ENCODE measurements around the gene MYOCD. TPM values are rescaled to one million over a fixed set of nuclear protein-coding genes. Genes with fewer than 3 reads are reported as not detected.

The MYOCD gene
- total RNA-seq, 1 experiment from 2014 or later = 4.8 TPM

GRCh38 chr17:12731839-12732238 is 66.1 kb downstream of the MYOCD start:
- Histone ChIP-seq H3K27me3 (replicated peaks) (no peaks in the 10 kb centered on the region), H3K4me1 (replicated peaks) (peaks cover 20% of the 10 kb centered on the region), H3K27ac (no peak overlapping the region), H3K9me3 (replicated peaks) (no peaks in the 10 kb centered on the region), H3K36me3 (no peaks in the 10 kb centered on the region), H3K4me3 (no peak overlapping the region)
- peak in 1 of 2 experiments; percentile 9 for DNase-seq (ENCODE audit: low read depth in 1 of 2, low spot score in 2 of 2)

GRCh38 chr17:12732366-12732765 is 66.7 kb downstream of the MYOCD start:
- Histone ChIP-seq H3K4me1 (replicated peaks) (peaks cover 17% of the 10 kb centered on the region), H3K27ac (no peak overlapping the region), H3K9me3 (replicated peaks) (no peaks in the 10 kb centered on the region), H3K27me3 (replicated peaks) (no peaks in the 10 kb centered on the region), H3K36me3 (no peaks in the 10 kb centered on the region), H3K4me3 (no peak overlapping the region)
- DNase-seq (ENCODE audit: low read depth in 1 of 2, low spot score in 2 of 2) = peak in 1 of 2 experiments; percentile 23

DNA sequence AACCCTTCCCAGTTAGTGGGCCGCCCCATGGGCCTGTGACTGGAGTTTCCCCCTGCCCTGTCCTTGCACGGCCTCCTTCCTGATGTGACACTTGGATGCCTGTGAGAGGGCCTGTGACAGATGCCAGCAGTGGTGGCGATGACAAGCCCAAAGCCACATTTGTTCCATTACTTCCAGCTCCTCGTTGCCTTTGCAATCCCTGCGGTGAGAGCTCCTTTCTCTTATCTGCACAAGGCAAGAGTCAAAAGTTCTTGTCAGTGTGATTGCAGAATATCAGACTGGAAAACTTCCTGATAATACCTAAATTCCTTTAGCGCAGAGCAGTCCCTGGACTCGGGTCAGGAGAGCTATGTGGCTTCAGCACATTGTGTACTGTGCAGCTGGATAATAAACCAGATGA is 69.2 kb downstream of the MYOCD start:
- H3K27me3 ChIP-seq (replicated peaks) = no peaks in the 10 kb centered on the region
- no peaks in the 10 kb centered on the region for H3K9me3 ChIP-seq (replicated peaks)
- H3K36me3 ChIP-seq = no peaks in the 10 kb centered on the region
- no peak for DNase-seq (ENCODE audit: low read depth in 1 of 2, low spot score in 2 of 2)
- H3K4me3 ChIP-seq = no peak overlapping the region
- H3K27ac ChIP-seq = no peak overlapping the region
- H3K4me1 ChIP-seq (replicated peaks) = peaks cover 17% of the 10 kb centered on the region

GRCh38 chr17:12735517-12735916 is 69.8 kb downstream of the MYOCD start:
- Histone ChIP-seq H3K4me3 (no peak overlapping the region), H3K4me1 (replicated peaks) (peaks cover 13% of the 10 kb centered on the region), H3K36me3 (no peaks in the 10 kb centered on the region), H3K9me3 (replicated peaks) (no peaks in the 10 kb centered on the region), H3K27ac (no peak overlapping the region), H3K27me3 (replicated peaks) (no peaks in the 10 kb centered on the region)
- no peak for DNase-seq (ENCODE audit: low read depth in 1 of 2, low spot score in 2 of 2)

GRCh38 chr17:12736526-12736925 is 70.8 kb downstream of the MYOCD start:
- Histone ChIP-seq H3K4me1 (replicated peaks) (peaks cover 3% of the 10 kb centered on the region), H3K27me3 (replicated peaks) (no peaks in the 10 kb centered on the region), H3K36me3 (no peaks in the 10 kb centered on the region), H3K27ac (no peak overlapping the region), H3K9me3 (replicated peaks) (no peaks in the 10 kb centered on the region), H3K4me3 (no peak overlapping the region)
- no peak for DNase-seq (ENCODE audit: low read depth in 1 of 2, low spot score in 2 of 2)

DNA sequence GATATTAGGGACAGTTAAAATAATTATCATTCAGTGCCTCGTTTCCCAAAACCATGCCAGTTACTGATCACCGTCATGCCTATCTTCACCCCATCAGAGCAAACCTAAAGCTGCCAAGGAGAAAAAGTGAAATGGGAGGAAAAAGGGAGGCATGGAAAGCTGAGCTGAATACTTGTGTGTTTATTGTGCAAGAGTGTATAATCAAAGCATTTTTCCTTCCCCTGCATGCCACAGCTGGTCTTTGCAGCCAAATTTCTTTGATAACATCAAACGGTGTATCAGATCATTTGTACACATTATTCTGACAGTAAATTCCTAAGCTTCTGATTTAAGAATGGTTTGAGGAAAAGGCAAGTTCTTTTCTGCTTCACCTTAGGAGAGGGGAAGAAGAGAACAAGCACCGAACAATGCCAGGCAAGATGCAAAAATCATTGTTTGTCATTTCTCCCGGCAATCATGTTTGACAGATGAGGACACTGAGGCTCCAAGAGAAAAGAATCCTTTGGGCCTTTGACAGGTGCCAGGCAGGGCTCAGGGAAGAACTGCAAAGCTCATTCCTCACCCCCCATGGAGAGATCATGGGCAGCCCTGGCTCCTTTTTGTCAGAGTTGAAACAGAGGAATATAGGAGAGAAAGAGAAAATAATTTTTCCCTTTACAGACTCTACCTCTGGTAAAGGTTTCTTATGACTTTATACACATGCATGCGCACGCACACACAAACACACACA is 72.2 kb downstream of the MYOCD start:
- H3K4me3 ChIP-seq = no peak overlapping the region
- no peak overlapping the region for H3K27ac ChIP-seq
- no peaks in the 10 kb centered on the region for H3K27me3 ChIP-seq (replicated peaks)
- H3K9me3 ChIP-seq (replicated peaks) = no peaks in the 10 kb centered on the region
- no peak for DNase-seq (ENCODE audit: low read depth in 1 of 2, low spot score in 2 of 2)
- peaks cover 5% of the 10 kb centered on the region for H3K4me1 ChIP-seq (replicated peaks)
- H3K36me3 ChIP-seq = no peaks in the 10 kb centered on the region

DNA sequence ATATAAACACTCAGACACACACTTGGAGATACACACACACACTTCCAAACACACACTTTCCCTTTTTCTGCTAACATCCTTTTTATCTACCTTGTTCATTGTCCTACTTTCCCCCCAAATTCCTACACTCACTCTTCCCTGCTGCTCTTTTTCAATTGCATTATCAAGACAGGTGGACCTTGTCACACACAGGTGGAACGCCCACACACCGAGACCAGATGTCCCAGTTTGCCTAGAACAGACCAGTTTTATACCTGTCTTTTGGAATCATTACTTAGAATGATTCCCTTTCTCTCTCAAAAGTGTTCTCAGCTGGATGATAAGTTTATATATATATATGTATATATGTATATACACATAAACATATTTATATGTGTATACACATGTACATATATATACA is 72.9 kb downstream of the MYOCD start:
- H3K4me3 ChIP-seq = no peak overlapping the region
- H3K36me3 ChIP-seq = no peaks in the 10 kb centered on the region
- no peaks in the 10 kb centered on the region for H3K9me3 ChIP-seq (replicated peaks)
- peaks cover 5% of the 10 kb centered on the region for H3K4me1 ChIP-seq (replicated peaks)
- H3K27ac ChIP-seq = no peak overlapping the region
- H3K27me3 ChIP-seq (replicated peaks) = no peaks in the 10 kb centered on the region
- no peak for DNase-seq (ENCODE audit: low read depth in 1 of 2, low spot score in 2 of 2)

DNA sequence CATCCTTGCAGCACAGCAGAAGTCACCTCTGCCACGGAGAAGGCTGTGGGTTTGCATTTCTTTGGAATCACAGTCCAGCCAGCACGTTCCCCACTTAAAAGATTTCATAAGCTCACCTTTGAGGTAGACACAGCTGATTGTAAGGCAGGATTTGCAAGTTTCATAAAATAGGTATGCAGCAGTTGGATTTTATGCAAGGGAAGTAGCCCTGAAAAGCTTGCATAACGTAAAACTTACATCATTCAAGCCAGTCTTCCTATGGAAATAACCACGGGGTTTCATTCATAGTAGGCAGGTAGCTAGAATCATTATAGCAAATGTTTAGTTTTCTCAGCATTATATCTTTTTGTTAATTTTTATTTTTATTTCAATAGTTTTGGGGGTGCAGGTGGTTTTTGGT is 73.8 kb downstream of the MYOCD start:
- H3K27me3 ChIP-seq (replicated peaks) = no peaks in the 10 kb centered on the region
- peak in 1 of 2 experiments; percentile 8 for DNase-seq (ENCODE audit: low read depth in 1 of 2, low spot score in 2 of 2)
- H3K27ac ChIP-seq = no peak overlapping the region
- peaks cover 5% of the 10 kb centered on the region for H3K4me1 ChIP-seq (replicated peaks)
- no peaks in the 10 kb centered on the region for H3K36me3 ChIP-seq
- no peaks in the 10 kb centered on the region for H3K9me3 ChIP-seq (replicated peaks)
- H3K4me3 ChIP-seq = no peak overlapping the region

GRCh38 chr17:12743046-12743445 is 77.4 kb downstream of the MYOCD start:
- DNase-seq (ENCODE audit: low read depth in 1 of 2, low spot score in 2 of 2) = no peak
- Histone ChIP-seq H3K4me1 (replicated peaks) (peaks cover 5% of the 10 kb centered on the region), H3K36me3 (no peaks in the 10 kb centered on the region), H3K4me3 (no peak overlapping the region), H3K27ac (no peak overlapping the region), H3K27me3 (replicated peaks) (no peaks in the 10 kb centered on the region), H3K9me3 (replicated peaks) (no peaks in the 10 kb centered on the region)

DNA sequence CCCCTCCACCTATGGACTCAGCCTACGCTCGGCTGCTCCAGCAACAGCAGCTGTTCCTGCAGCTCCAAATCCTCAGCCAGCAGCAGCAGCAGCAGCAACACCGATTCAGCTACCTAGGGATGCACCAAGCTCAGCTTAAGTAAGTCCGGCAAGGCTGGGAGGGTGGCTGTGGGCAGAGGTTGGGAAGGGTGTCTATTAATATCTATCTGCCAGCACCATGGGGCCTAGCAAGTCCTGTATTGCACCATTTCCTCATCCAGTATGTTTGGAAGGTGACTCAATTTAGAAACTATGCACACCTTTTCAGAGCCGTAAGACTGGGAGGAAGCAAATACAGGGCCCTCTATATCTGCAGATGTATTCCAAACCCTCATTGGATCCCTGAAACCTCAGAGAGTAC is 78.6 kb downstream of the MYOCD start:
- H3K4me3 ChIP-seq = no peak overlapping the region
- no peak overlapping the region for H3K27ac ChIP-seq
- no peaks in the 10 kb centered on the region for H3K27me3 ChIP-seq (replicated peaks)
- H3K4me1 ChIP-seq (replicated peaks) = peaks cover 5% of the 10 kb centered on the region
- no peaks in the 10 kb centered on the region for H3K36me3 ChIP-seq
- DNase-seq (ENCODE audit: low read depth in 1 of 2, low spot score in 2 of 2) = no peak
- H3K9me3 ChIP-seq (replicated peaks) = no peaks in the 10 kb centered on the region

GRCh38 chr17:12744786-12745185 is 79.1 kb downstream of the MYOCD start:
- H3K9me3 ChIP-seq (replicated peaks) = no peaks in the 10 kb centered on the region
- H3K27me3 ChIP-seq (replicated peaks) = no peaks in the 10 kb centered on the region
- peaks cover 5% of the 10 kb centered on the region for H3K4me1 ChIP-seq (replicated peaks)
- no peak overlapping the region for H3K27ac ChIP-seq
- no peak overlapping the region for H3K4me3 ChIP-seq
- H3K36me3 ChIP-seq = no peaks in the 10 kb centered on the region
- DNase-seq (ENCODE audit: low read depth in 1 of 2, low spot score in 2 of 2) = no peak

DNA sequence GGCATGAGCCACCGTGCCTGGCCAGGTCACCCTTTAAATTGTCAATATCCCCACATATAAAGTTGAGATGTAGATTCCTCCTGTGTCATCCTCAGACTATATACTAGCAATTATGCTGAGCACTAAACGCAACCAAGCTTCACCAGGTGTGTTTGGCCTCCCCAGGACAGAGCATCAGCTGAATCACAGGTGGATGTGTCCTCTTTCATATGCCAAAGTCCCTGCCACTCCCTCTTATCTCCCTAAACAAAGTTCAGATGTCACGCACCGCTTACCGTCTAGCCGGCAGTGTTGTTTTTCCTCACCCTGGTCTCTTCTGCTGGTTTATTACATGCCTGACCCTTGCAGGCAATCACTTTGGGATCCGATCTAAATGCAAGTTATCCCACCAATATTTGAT is 79.8 kb downstream of the MYOCD start:
- peaks cover 5% of the 10 kb centered on the region for H3K4me1 ChIP-seq (replicated peaks)
- DNase-seq (ENCODE audit: low read depth in 1 of 2, low spot score in 2 of 2) = no peak
- H3K4me3 ChIP-seq = no peak overlapping the region
- no peaks in the 10 kb centered on the region for H3K27me3 ChIP-seq (replicated peaks)
- H3K9me3 ChIP-seq (replicated peaks) = no peaks in the 10 kb centered on the region
- H3K36me3 ChIP-seq = no peaks in the 10 kb centered on the region
- no peak overlapping the region for H3K27ac ChIP-seq

- H3K27ac ChIP-seq = no peak overlapping the region
- H3K4me3 ChIP-seq = no peak overlapping the region
- DNase-seq (ENCODE audit: low read depth in 1 of 2, low spot score in 2 of 2) = no peak
- no peaks in the 10 kb centered on the region for H3K36me3 ChIP-seq
- H3K27me3 ChIP-seq (replicated peaks) = no peaks in the 10 kb centered on the region
- no peaks in the 10 kb centered on the region for H3K9me3 ChIP-seq (replicated peaks)
- no peaks in the 10 kb centered on the region for H3K4me1 ChIP-seq (replicated peaks)
Measured at GRCh38 chr17:12756786-12757185, 91.1 kb downstream of the MYOCD start.

GRCh38 chr17:12759090-12759489 is 93.4 kb downstream of the MYOCD start:
- Histone ChIP-seq H3K9me3 (replicated peaks) (no peaks in the 10 kb centered on the region), H3K27ac (no peak overlapping the region), H3K27me3 (replicated peaks) (no peaks in the 10 kb centered on the region), H3K36me3 (no peaks in the 10 kb centered on the region), H3K4me3 (no peak overlapping the region), H3K4me1 (replicated peaks) (no peaks in the 10 kb centered on the region)
- no peak for DNase-seq (ENCODE audit: low read depth in 1 of 2, low spot score in 2 of 2)

GRCh38 chr17:12765548-12765947 is 99.9 kb downstream of the MYOCD start:
- Histone ChIP-seq H3K27me3 (replicated peaks) (no peaks in the 10 kb centered on the region), H3K4me3 (no peak overlapping the region), H3K27ac (no peak overlapping the region), H3K36me3 (no peaks in the 10 kb centered on the region), H3K4me1 (replicated peaks) (peaks cover 6% of the 10 kb centered on the region), H3K9me3 (replicated peaks) (no peaks in the 10 kb centered on the region)
- DNase-seq (ENCODE audit: low read depth in 1 of 2, low spot score in 2 of 2) = peak in 1 of 2 experiments; percentile 28

Data from SJSA1 (cell line).